ENCODE measurements around the gene SYT2. TPM values are rescaled to one million over a fixed set of nuclear protein-coding genes. Genes with fewer than 3 reads are reported as not detected.

The SYT2 gene
- total RNA-seq = not detected in 2 replicates

GRCh38 chr1:202710070-202711045 lies at the start of gene SYT2:
Gene SYT2, minus strand, starts transcription at chr1:202710454. Its CDS starts 104,682 bp downstream, at chr1:202605772.

Other genes with a start within 250 kb of the SYT2 start
- gene KDM5B, start 98.0 kb upstream of the SYT2 start, total RNA-seq = 109 and 127 TPM in 2 replicates
- 0.78 and 0.89 TPM in 2 replicates for gene PCAT6, start 100.5 kb upstream of the SYT2 start, total RNA-seq
- gene RABIF, start 178.7 kb upstream of the SYT2 start, total RNA-seq = 3.0 and 5.0 TPM in 2 replicates
- gene KLHL12, start 216.8 kb upstream of the SYT2 start, total RNA-seq = 38.3 and 38.6 TPM in 2 replicates
- gene ADIPOR1, start 247.9 kb upstream of the SYT2 start, total RNA-seq = 120 TPM in 2 replicates